IMR-90 (cell line): Measurements from ENCODE around the gene PHKA1. TPM values are rescaled to one million over a fixed set of nuclear protein-coding genes. Genes with fewer than 3 reads are reported as not detected.

Experiments
- ATAC-seq: fragments of 200-7000 bp; cut with Tn5 transposase; 2 replicates; pipeline ENCODE4 v1.9.1; 2020; ENCODE audit warnings: low read depth, mild to moderate bottlenecking, moderate library complexity
- BruUV-seq: library from RNA; stranded (reverse); fragments of 400-500 nt; replicated peaks from 2 replicates; lab custom pipeline; 2021; lab: Mats Ljungman, UMichigan
- CTCF ChIA-PET: fragments of 300-600 bp; formaldehyde crosslinking; extraction: SDS; loops from one replicate; lab custom pipeline; 2021; ENCODE audit warnings: antibody characterized with exemption; lab: Yijun Ruan, JAX
- POLR2A ChIA-PET: fragments of 300-600 bp; sonication (Branson Sonifier 250); formaldehyde crosslinking; loops from one replicate; lab custom pipeline; 2022; ENCODE audit warnings: antibody characterized with exemption; ENCODE audit not compliant: unreplicated experiment; lab: Charles Lee
- DNase-seq: peaks from one replicate; pipeline ENCODE4 v3.0.0; 2013
- H2AFZ ChIP-seq: replicated peaks from 2 replicates; pipeline ENCODE3; 2013; ENCODE audit warnings: low read length, mild to moderate bottlenecking; ENCODE audit not compliant: poor library complexity
- H2AK5ac ChIP-seq: 2 replicates; pipeline ENCODE4 v1.6.1; 2013; ENCODE audit warnings: low read depth, low read length, inconsistent platforms
- H2AK9ac ChIP-seq: replicated peaks from 2 replicates; pipeline ENCODE3; 2013; ENCODE audit warnings: mild to moderate bottlenecking, low read depth, low read length, moderate library complexity; ENCODE audit not compliant: poor library complexity
- H2BK120ac ChIP-seq: 2 replicates; pipeline ENCODE4 v1.6.1; 2013; ENCODE audit warnings: low read depth, low read length, inconsistent platforms
- H2BK15ac ChIP-seq: 3 replicates; pipeline ENCODE4 v1.6.1; 2013; ENCODE audit warnings: low read depth, low read length, inconsistent platforms
- H2BK20ac ChIP-seq: 2 replicates; pipeline ENCODE4 v1.6.1; 2013; ENCODE audit warnings: low read depth, mild to moderate bottlenecking, inconsistent platforms, low read length, moderate library complexity
- H2BK5ac ChIP-seq: 2 replicates; pipeline ENCODE4 v1.6.1; 2013; ENCODE audit warnings: mild to moderate bottlenecking, low read depth, low read length, inconsistent platforms; ENCODE audit not compliant: poor library complexity, severe bottlenecking
- H3K14ac ChIP-seq: replicated peaks from 2 replicates; pipeline ENCODE4 v1.6.1; 2013; ENCODE audit warnings: low read depth, low read length, inconsistent platforms
- H3K18ac ChIP-seq: 2 replicates; pipeline ENCODE4 v1.6.1; 2013; ENCODE audit warnings: low read depth, low read length, control low read depth
- H3K23ac ChIP-seq: 2 replicates; pipeline ENCODE4 v1.6.1; 2013; ENCODE audit warnings: low read depth, low read length, inconsistent platforms
- H3K27ac ChIP-seq: 2 replicates; pipeline ENCODE4 v1.5.1; 2013; ENCODE audit warnings: mild to moderate bottlenecking, control low read depth, low read length; ENCODE audit not compliant: insufficient read depth
- H3K27me3 ChIP-seq: 2 replicates; pipeline ENCODE4 v1.6.1; 2013; ENCODE audit warnings: low read length; ENCODE audit not compliant: control insufficient read depth, insufficient read depth
- H3K36me3 ChIP-seq: 2 replicates; pipeline ENCODE4 v1.6.1; 2013; ENCODE audit warnings: low read length, mixed read lengths; ENCODE audit not compliant: control insufficient read depth, insufficient read depth
- H3K4ac ChIP-seq: 2 replicates; pipeline ENCODE4 v1.6.1; 2013; ENCODE audit warnings: low read depth, low read length, inconsistent platforms
- H3K4me1 ChIP-seq: 2 replicates; pipeline ENCODE4 v1.6.1; 2013; ENCODE audit warnings: low read length, mixed read lengths; ENCODE audit not compliant: control insufficient read depth, insufficient read depth
- H3K4me2 ChIP-seq: 2 replicates; pipeline ENCODE4 v1.6.1; 2013; ENCODE audit warnings: low read depth, mild to moderate bottlenecking, control low read depth, low read length, moderate library complexity
- H3K4me3 ChIP-seq: 2 replicates; pipeline ENCODE4 v1.5.1; 2013; ENCODE audit warnings: low read depth, mild to moderate bottlenecking, control low read depth, low read length, moderate library complexity; ENCODE audit not compliant: insufficient read depth
- H3K56ac ChIP-seq: 2 replicates; pipeline ENCODE4 v1.6.1; 2013; ENCODE audit warnings: low read length, inconsistent platforms; ENCODE audit not compliant: insufficient read depth; ENCODE audit errors: extremely low read depth
- H3K79me1 ChIP-seq, 2 experiments: 2 replicates each; pipeline ENCODE4 v1.6.1; 2013; ENCODE audit warnings: low read length in 2 of 2, inconsistent platforms in 1 of 2, low read depth in 1 of 2
- H3K9ac ChIP-seq: 2 replicates; pipeline ENCODE4 v1.6.1; 2013; ENCODE audit warnings: low read depth, low read length, control low read depth
- H3K9me1 ChIP-seq: 2 replicates; pipeline ENCODE4 v1.6.1; 2013; ENCODE audit warnings: low read length, inconsistent platforms; ENCODE audit not compliant: insufficient read depth
- H3K9me3 ChIP-seq: 2 replicates; pipeline ENCODE4 v1.6.1; 2013; ENCODE audit warnings: low read length; ENCODE audit not compliant: control insufficient read depth, insufficient read depth
- H4K20me1 ChIP-seq: 2 replicates; pipeline ENCODE4 v1.6.1; 2013; ENCODE audit warnings: low read length, inconsistent platforms; ENCODE audit not compliant: insufficient read depth
- H4K5ac ChIP-seq: 2 replicates; pipeline ENCODE4 v1.6.1; 2013; ENCODE audit warnings: mild to moderate bottlenecking, low read depth, low read length, control low read depth
- H4K8ac ChIP-seq, 2 experiments: 2 replicates each; pipeline ENCODE4 v1.6.1; 2013; ENCODE audit warnings: low read depth in 2 of 2, low read length in 2 of 2, control low read depth in 1 of 2, inconsistent platforms in 1 of 2
- H4K91ac ChIP-seq: 2 replicates; pipeline ENCODE4 v1.6.1; 2013; ENCODE audit warnings: low read depth, low read length, inconsistent platforms; ENCODE audit not compliant: insufficient read depth
- CEBPB ChIP-seq: IDR thresholded peaks from 2 replicates; pipeline ENCODE4 v1.6.1; 2012; ENCODE audit warnings: low read depth, low read length, improper control_type of control experiment
- CHD1 ChIP-seq: IDR thresholded peaks from 2 replicates; pipeline ENCODE4 v1.6.1; 2012; ENCODE audit warnings: low read depth, low read length, improper control_type of control experiment
- FOS ChIP-seq: fragments of 150-350 bp; IDR thresholded peaks from 2 replicates; pipeline ENCODE4 v1.6.1; 2016; ENCODE audit warnings: low read depth, low read length
- MAFK ChIP-seq: IDR thresholded peaks from 2 replicates; pipeline ENCODE4 v1.6.1; 2012; ENCODE audit warnings: low read depth, low read length, improper control_type of control experiment
- MAZ ChIP-seq: IDR thresholded peaks from 2 replicates; pipeline ENCODE4 v1.6.1; 2012; ENCODE audit warnings: low read depth, mild to moderate bottlenecking, low read length, improper control_type of control experiment, moderate library complexity, borderline replicate concordance
- MXI1 ChIP-seq: IDR thresholded peaks from 2 replicates; pipeline ENCODE4 v1.6.1; 2012; ENCODE audit warnings: low read depth, mild to moderate bottlenecking, low read length, moderate library complexity, borderline replicate concordance
- NFE2L2 ChIP-seq: fragments of 150-350 bp; IDR thresholded peaks from 2 replicates; pipeline ENCODE4 v1.6.1; 2016; ENCODE audit warnings: low read depth, mild to moderate bottlenecking, low read length
- POLR2A ChIP-seq: IDR thresholded peaks from 2 replicates; pipeline ENCODE4 v1.6.1; 2012; ENCODE audit warnings: mild to moderate bottlenecking, low read depth, low read length
- RAD21 ChIP-seq: IDR thresholded peaks from 2 replicates; pipeline ENCODE4 v1.6.1; 2012; ENCODE audit warnings: low read length, improper control_type of control experiment
- RFX5 ChIP-seq: IDR thresholded peaks from 2 replicates; pipeline ENCODE4 v1.8.0; 2012; ENCODE audit warnings: low read depth, mild to moderate bottlenecking, low read length, moderate library complexity
- WGBS, 2 experiments: methylation state at CpG; one replicate each; pipeline versions ENCODE4 v1.1.5 to v1.1.7; 2013; ENCODE audit warnings: missing lambda C conversion rate in 2 of 2; ENCODE audit not compliant: insufficient read length in 1 of 2; ENCODE audit errors: extremely low coverage in 2 of 2; 5-methylcytosine and 5-hydroxymethylcytosine counted together
- dilution Hi-C: fragments of 300-500 bp; cut with HindIII; formaldehyde crosslinking; loops from one replicate; pipeline ENCODE4 v1.14.3; 2018; ENCODE audit warnings: low sequenced_read_pairs; ENCODE audit not compliant: unreplicated experiment
- in situ Hi-C: fragments of 300-500 bp; cut with MboI; formaldehyde crosslinking; loops from 3 replicates; pipeline ENCODE4 v1.14.3; 2019; ENCODE audit warnings: low sequenced_read_pairs, inconsistent platforms, mixed read lengths
- intact Hi-C: fragments of 100-400 bp; cut with micrococcal nuclease; formaldehyde crosslinking; loops from 2 replicates; pipeline ENCODE4 v1.10.0; 2022
- polyA plus RNA-seq, 3 experiments: library from polyadenylated mRNA; depleted of rRNA; stranded (reverse); fragments of >200 nt; gene quantifications; 2 replicates each; pipeline ENCODE4 v1.2.3, GENCODE V29; 2012; ENCODE audit warnings: low replicate concordance in 1 of 3
- total RNA-seq: library from RNA; depleted of rRNA; stranded (reverse); fragments of >200 nt; gene quantifications from 2 replicates; pipeline ENCODE4 v1.2.3, GENCODE V29; 2012
- TF ChIP-seq, protein P1 (sequence below): fragments of 150-350 bp; IDR thresholded peaks from 2 replicates; pipeline ENCODE4 v1.6.1; 2017; ENCODE audit warnings: mild to moderate bottlenecking, antibody characterized with exemption, low read length, low read depth
- TF ChIP-seq, protein P2 (sequence below): fragments of 150-350 bp; IDR thresholded peaks from 2 replicates; pipeline ENCODE4 v1.6.1; 2016; ENCODE audit warnings: low read depth, mild to moderate bottlenecking, low read length, moderate library complexity, borderline replicate concordance

PHKA1 gene
- total and polyA plus RNA-seq, 2 of the 4 experiments (the other 2 are of a cell fraction), result 2.7 to 4.5 TPM

- no peaks in the 10 kb centered on the region; the same call in 1 of the 2 replicates for H4K20me1 ChIP-seq
- 72% methylated on average over 6 of the region's 16 CpGs; no CpG with 5 or more reads in 1 of the 2 experiments for WGBS, 2 experiments
- H3K23ac ChIP-seq, result no peak overlapping the region
- ChIA-PET POLR2A (interaction anchor here (0.6 kb wide), 1 partner anchor 13 kb away, joined by 14 read pairs; no protein-coding TSS in a partner anchor), CTCF (no interaction called here)
- H3K14ac ChIP-seq, result no peak overlapping the region
- no peak for TF ChIP-seq POLR2A
- no peak for TF ChIP-seq NFE2L2
- no peak for TF ChIP-seq CHD1
- no peak for TF ChIP-seq MAZ
- no peak for TF ChIP-seq MXI1
- no peak for TF ChIP-seq MAFK
- no peak for TF ChIP-seq RFX5
- no peak for TF ChIP-seq CEBPB
- no peak for TF ChIP-seq RAD21
- TF ChIP-seq, protein P1, sequence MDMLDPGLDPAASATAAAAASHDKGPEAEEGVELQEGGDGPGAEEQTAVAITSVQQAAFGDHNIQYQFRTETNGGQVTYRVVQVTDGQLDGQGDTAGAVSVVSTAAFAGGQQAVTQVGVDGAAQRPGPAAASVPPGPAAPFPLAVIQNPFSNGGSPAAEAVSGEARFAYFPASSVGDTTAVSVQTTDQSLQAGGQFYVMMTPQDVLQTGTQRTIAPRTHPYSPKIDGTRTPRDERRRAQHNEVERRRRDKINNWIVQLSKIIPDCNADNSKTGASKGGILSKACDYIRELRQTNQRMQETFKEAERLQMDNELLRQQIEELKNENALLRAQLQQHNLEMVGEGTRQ, result no peak
- TF ChIP-seq, protein P2, sequence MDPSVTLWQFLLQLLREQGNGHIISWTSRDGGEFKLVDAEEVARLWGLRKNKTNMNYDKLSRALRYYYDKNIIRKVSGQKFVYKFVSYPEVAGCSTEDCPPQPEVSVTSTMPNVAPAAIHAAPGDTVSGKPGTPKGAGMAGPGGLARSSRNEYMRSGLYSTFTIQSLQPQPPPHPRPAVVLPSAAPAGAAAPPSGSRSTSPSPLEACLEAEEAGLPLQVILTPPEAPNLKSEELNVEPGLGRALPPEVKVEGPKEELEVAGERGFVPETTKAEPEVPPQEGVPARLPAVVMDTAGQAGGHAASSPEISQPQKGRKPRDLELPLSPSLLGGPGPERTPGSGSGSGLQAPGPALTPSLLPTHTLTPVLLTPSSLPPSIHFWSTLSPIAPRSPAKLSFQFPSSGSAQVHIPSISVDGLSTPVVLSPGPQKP, result no peak
- TF ChIP-seq FOS, result no peak
- no peaks in the 10 kb centered on the region for H3K4me1 ChIP-seq
- H3K27me3 ChIP-seq, result no peaks in the 10 kb centered on the region; the same call in 1 of the 2 replicates
- H3K4me3 ChIP-seq, result no peak overlapping the region
- ATAC-seq (no peak), DNase-seq (no peak)
- in situ Hi-C loops, result no loop called here
- no peaks in the 10 kb centered on the region for H3K9me3 ChIP-seq
- no peak overlapping the region for H4K91ac ChIP-seq
- no peak overlapping the region for H3K9ac ChIP-seq
- H2AK5ac ChIP-seq, result no peak overlapping the region
- no TSS peak for BruUV-seq
- no peak overlapping the region for H2BK15ac ChIP-seq
- H4K8ac ChIP-seq, result no peak overlapping the region
- no peak overlapping the region for H3K27ac ChIP-seq
- H2BK5ac ChIP-seq, result no peak overlapping the region
- H3K36me3 ChIP-seq, result peaks cover 2% of the 10 kb centered on the region; the same call in 1 of the 2 replicates
- H3K4ac ChIP-seq, result no peak overlapping the region
- H3K79me1 ChIP-seq, result peaks cover 0 to 7% of the 10 kb centered on the region in 2 experiments; a peak in 3 of 4 replicates
- no peak overlapping the region for H2BK120ac ChIP-seq
- dilution Hi-C loops, result no loop called here
- intact Hi-C loops, result no loop called here
- H3K4me2 ChIP-seq, result no peak overlapping the region
- no peak overlapping the region for H3K18ac ChIP-seq
- no peak overlapping the region for H2BK20ac ChIP-seq
- H2AFZ ChIP-seq, result no peak overlapping the region
- no peak overlapping the region for H3K56ac ChIP-seq
- H2AK9ac ChIP-seq, result no peak overlapping the region
- H3K9me1 ChIP-seq, result no peaks in the 10 kb centered on the region
- H4K5ac ChIP-seq, result no peak overlapping the region
These were observed 159.5 kb downstream of the PHKA1 start for GRCh38 chrX:72554448-72555140.
